Nephron progenitor cell (in vitro differentiated cells): ENCODE measurements around the gene FOXL3.

Experiments used
- DNase-seq: peaks from one replicate; pipeline ENCODE4 v3.0.0; 2021
- H3K27ac Mint-ChIP-seq: 2 replicates; pipeline ENCODE4 v1.8.0; 2021; ENCODE audit warnings: mild to moderate bottlenecking, moderate library complexity, mixed read lengths
- H3K27me3 Mint-ChIP-seq: 2 replicates; pipeline ENCODE4 v1.8.0; 2021; ENCODE audit warnings: mild to moderate bottlenecking, low read depth, mixed read lengths; ENCODE audit not compliant: poor library complexity
- H3K36me3 Mint-ChIP-seq: 2 replicates; pipeline ENCODE4 v1.8.0; 2021; ENCODE audit warnings: low read depth, mixed read lengths
- H3K4me1 Mint-ChIP-seq: 2 replicates; pipeline ENCODE4 v1.8.0; 2021; ENCODE audit warnings: mixed read lengths
- H3K4me3 Mint-ChIP-seq: 2 replicates; pipeline ENCODE4 v1.8.0; 2021; ENCODE audit warnings: mild to moderate bottlenecking, moderate library complexity, mixed read lengths
- H3K9me3 Mint-ChIP-seq: 2 replicates; pipeline ENCODE4 v1.8.0; 2021; ENCODE audit warnings: mild to moderate bottlenecking, moderate library complexity, mixed read lengths
- CTCF ChIP-seq: fragments of 200-600 bp; sonication (generic); IDR thresholded peaks from 2 replicates; pipeline ENCODE4 v1.5.0; 2021; ENCODE audit warnings: antibody characterized with exemption

FOXL3 gene

DNA sequence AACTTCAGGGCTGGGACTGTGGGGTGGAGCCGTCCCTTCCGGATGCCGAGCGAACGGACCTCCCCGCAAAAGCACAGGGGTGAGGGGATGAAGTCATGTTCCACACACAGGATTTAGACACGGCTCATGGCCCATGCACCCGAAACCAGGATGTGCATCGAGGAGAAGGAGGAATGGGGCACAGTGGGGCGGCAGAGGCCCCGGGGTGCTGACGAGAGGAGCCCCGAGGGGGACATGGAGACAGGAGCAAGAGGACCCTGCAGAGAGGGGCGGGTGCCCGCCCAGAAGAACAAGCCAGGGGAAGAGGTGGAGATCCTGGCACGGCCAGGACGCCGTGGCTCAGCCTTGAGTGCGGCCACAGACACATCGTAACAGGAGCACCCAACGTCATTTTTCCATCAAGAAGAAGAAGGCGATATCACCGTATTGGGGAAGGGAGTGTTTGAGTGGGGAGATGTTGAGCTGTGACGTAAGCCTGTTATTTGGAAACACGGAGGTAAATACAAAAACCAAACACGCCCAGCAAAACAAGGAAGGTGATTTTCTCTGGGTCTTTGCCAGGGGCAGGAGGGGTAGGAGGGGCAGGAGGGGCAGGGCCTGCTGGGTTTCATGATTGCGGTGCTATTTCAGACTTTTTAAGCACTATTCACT is 25.3 kb upstream of the FOXL3 start:
- no peak for DNase-seq
- Mint-ChIP-seq H3K36me3 (peaks cover 10% of the 10 kb centered on the region), H3K27me3 (peaks cover 14% of the 10 kb centered on the region), H3K4me3 (no peak overlapping the region), H3K4me1 (no peaks in the 10 kb centered on the region), H3K9me3 (peaks cover 58% of the 10 kb centered on the region), H3K27ac (no peak overlapping the region)
- TF ChIP-seq CTCF: no peak

DNA sequence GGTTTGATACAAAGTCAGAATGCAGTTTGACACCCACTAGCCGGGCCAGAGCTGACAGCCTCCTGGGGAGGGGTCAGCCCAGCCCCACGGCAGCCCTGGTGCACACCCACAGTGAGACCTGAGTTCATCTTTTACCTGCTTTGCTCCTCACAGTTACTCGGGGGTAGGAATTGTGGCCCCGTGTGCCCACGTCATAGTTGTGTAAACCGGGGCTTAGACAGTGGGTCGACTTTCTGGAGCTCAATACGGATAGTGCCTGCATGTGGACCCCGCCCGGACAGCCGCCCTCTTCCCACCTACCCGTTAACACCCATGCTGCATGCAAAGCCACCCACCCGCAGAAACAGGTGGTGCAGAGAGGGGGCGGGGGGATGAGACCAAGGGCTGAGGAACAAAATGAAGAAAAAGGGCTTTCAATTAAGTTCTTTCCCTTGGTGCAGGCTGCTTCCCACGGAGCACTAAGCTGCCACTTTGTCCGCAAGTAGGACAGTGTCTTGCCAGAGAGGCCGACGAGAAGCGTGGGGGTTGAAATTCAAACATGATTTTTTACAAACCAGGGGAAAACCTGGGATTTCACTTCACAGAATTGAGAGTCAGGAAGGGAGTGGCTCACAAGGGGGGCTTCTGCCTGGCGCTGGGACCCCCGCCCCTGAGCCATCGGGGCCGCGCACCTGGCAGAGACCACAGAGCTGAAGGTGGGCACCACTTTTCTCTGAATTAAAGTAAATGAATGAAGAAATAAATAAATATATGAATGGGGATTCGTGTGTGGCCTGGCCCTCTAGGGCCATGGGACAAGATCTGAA is 24.6 kb upstream of the FOXL3 start:
- H3K4me1 Mint-ChIP-seq: no peaks in the 10 kb centered on the region
- no peak for DNase-seq
- peaks cover 59% of the 10 kb centered on the region for H3K9me3 Mint-ChIP-seq
- no peak overlapping the region for H3K27ac Mint-ChIP-seq
- H3K36me3 Mint-ChIP-seq: peaks cover 10% of the 10 kb centered on the region
- TF ChIP-seq CTCF: no peak
- H3K4me3 Mint-ChIP-seq: no peak overlapping the region
- peaks cover 14% of the 10 kb centered on the region for H3K27me3 Mint-ChIP-seq

DNA sequence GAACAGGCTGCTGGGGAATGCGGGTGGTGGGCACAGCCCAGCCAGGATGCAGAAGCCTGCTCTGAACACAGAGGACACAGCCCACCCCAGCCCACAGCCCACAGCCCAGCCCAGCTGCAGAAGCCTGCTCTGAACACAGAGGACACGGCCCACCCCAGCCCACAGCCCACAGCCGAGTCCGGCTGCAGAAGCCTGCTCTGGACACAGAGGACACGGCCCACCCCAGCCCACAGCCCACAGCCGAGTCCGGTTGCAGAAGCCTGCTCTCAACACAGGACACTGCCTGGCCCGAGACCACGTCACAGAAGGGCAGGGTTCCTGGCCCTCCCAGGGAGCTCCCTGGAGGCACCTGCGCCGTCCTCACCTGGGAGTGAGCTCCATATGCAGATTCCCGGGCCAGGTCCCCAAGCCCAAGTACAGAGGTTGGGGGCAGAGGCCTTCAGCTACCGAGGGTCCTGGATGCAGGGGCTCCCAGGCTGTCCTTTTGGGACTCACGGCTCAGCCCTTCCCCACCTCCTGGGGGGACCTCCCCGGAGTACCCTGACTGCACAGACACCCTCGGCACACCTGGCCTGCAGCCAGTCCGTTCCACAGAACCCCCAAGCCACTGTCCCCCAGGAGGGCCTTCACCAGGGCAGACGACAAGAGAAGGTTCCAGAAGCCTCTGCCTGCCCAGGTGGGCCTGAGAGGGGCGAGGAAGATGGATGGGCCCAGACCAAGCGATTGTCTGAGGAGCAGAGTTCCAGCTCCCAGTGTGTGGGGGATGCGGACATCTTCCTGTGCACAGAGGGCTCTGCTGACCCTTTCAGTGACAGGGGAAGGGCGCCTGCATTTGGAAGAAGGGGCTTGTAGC is 23.7 kb upstream of the FOXL3 start:
- H3K36me3 Mint-ChIP-seq: peaks cover 10% of the 10 kb centered on the region
- H3K27me3 Mint-ChIP-seq: peaks cover 14% of the 10 kb centered on the region
- H3K9me3 Mint-ChIP-seq: peaks cover 60% of the 10 kb centered on the region
- TF ChIP-seq CTCF: no peak
- no peaks in the 10 kb centered on the region for H3K4me1 Mint-ChIP-seq
- no peak for DNase-seq
- no peak overlapping the region for H3K27ac Mint-ChIP-seq
- H3K4me3 Mint-ChIP-seq: no peak overlapping the region

GRCh38 chr7:266851-267840 is 22.8 kb upstream of the FOXL3 start:
- no peak overlapping the region for H3K27ac Mint-ChIP-seq
- no peaks in the 10 kb centered on the region for H3K4me1 Mint-ChIP-seq
- H3K9me3 Mint-ChIP-seq: peaks cover 57% of the 10 kb centered on the region
- H3K36me3 Mint-ChIP-seq: peaks cover 6% of the 10 kb centered on the region
- no peak overlapping the region for H3K4me3 Mint-ChIP-seq
- peaks cover 14% of the 10 kb centered on the region for H3K27me3 Mint-ChIP-seq
- TF ChIP-seq CTCF: peak; percentile 9
- DNase-seq: peak; percentile 25

GRCh38 chr7:268991-269390 is 21.0 kb upstream of the FOXL3 start:
- TF ChIP-seq CTCF: no peak
- no peaks in the 10 kb centered on the region for H3K36me3 Mint-ChIP-seq
- no peak for DNase-seq
- H3K27me3 Mint-ChIP-seq: peaks cover 18% of the 10 kb centered on the region
- no peak overlapping the region for H3K4me3 Mint-ChIP-seq
- H3K9me3 Mint-ChIP-seq: peaks cover 67% of the 10 kb centered on the region
- peak overlapping the region; percentile 66 for H3K27ac Mint-ChIP-seq
- H3K4me1 Mint-ChIP-seq: no peaks in the 10 kb centered on the region
